GM19468 (cell line): ENCODE measurements around the gene LCE1C.

Experiments used
- ATAC-seq: cut with Tn5 transposase; IDR thresholded peaks from one replicate; pipeline ENCODE4 v1.9.1; 2021; ENCODE audit warnings: mild to moderate bottlenecking, moderate library complexity, moderate number of reproducible peaks; ENCODE audit not compliant: unreplicated experiment; ENCODE audit errors: extremely low read depth

The LCE1C gene, protein sequence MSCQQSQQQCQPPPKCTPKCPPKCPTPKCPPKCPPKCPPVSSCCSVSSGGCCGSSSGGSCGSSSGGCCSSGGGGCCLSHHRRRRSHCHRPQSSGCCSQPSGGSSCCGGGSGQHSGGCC

GRCh38 chr1:152806576-152806975 is at the start of gene LCE1C:
TSS of gene LCE1C (minus strand) at chr1:152806651. CDS start at chr1:152805478, 1,173 bp downstream.
- no peak for ATAC-seq

GRCh38 chr1:152855661-152856060 is 49.2 kb upstream of the LCE1C start:
- no peak for ATAC-seq

DNA sequence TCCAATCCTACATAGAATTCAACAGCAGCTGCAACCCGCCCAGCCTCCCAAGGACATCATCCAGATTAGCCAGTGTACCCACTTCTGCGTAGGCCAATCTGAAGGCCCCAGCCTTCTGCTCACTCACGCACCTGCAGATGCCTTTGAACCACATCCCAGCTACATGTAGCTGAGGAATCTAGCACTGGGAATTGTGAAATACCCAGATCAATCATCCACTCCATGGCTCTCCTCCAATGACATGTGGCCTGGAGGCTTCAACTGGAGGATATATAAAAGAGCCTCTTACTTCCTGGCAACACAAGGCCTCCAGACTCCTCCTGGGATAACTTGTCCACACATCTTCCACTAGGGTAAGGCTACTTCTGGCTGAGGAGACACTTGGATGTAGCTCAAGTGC is 36.1 kb upstream of the LCE1C start, which contains the start of gene LCE6A:
LCE6A (plus strand) TSS at position 301 of the 400 bp plus-strand sequence. CDS start 665 bp downstream, outside the sequence.
- ATAC-seq, result no peak

DNA sequence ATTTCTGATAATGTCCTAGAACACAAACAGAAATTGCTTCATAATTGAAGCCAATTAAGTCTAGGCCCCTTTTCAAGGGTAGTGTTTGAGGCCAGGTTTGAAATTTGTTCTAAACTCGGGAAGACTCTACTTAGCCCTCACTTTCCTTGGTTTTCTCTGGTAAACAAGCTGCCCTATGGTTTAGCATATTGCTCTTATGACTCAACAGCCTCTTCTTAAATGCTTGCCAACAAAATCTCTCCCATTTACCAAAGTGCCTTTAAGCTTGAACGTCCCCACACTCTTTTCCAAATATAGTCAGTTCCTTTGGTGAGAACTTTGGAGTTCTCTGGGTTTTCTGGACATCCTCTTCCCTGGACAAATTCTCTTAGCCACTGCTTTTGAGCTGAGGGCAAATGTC is 30.4 kb upstream of the LCE1C start:
- ATAC-seq, result no peak

DNA sequence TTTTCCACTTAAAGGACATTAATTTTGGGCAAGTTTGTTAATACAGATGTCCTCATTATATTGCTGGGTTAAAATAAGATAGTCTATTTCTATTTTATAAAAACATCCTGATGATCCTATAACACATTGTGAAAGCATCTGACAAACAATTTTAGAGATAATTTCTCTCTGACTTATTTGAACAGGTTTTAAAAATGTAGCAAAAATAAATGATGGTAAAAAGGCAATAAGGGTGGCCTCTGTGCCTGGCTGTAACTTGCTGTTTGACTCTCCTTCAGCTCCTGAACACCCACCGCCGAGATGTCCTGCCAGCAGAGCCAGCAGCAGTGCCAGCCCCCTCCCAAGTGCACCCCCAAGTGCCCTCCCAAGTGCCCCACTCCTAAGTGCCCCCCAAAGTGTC is 20.7 kb upstream of the LCE1C start, which contains the start of gene LCE1A:
LCE1A (plus strand) TSS at position 301 of the 400 bp plus-strand sequence; CDS start at position 301, 0 bp downstream.
- ATAC-seq, result no peak

GRCh38 chr1:152824964-152825363 is 18.5 kb upstream of the LCE1C start:
- ATAC-seq, result no peak

- no peak for ATAC-seq
These were observed 16.8 kb upstream of the LCE1C start for GRCh38 chr1:152823294-152823693.

- ATAC-seq, result no peak
These were observed 10.9 kb upstream of the LCE1C start for GRCh38 chr1:152817309-152817708.

DNA sequence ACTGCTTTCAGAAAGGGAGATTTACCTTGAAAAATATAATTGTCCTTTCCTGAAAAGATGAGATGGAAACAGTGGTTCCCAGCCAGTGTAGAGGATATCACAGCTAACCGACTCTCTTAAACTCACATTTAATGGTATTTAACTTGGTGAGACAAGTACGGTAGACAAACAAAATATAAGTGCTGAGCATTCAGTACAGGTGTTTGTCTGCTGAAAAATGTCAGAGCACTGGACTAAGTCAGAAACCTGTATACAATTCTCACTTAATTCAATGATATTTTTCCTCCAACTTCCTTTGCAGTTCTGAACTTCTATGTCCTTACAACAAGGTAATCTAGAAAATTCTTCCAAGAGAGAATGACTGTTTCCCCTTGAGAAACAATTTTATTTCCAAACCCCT is 5.2 kb upstream of the LCE1C start, which contains the start of gene LCE1B:
LCE1B (plus strand) TSS at position 301 of the 400 bp plus-strand sequence. CDS start 476 bp downstream, outside the sequence.
- no peak for ATAC-seq

GRCh38 chr1:152811050-152811449 is 4.6 kb upstream of the LCE1C start:
- no peak for ATAC-seq

DNA sequence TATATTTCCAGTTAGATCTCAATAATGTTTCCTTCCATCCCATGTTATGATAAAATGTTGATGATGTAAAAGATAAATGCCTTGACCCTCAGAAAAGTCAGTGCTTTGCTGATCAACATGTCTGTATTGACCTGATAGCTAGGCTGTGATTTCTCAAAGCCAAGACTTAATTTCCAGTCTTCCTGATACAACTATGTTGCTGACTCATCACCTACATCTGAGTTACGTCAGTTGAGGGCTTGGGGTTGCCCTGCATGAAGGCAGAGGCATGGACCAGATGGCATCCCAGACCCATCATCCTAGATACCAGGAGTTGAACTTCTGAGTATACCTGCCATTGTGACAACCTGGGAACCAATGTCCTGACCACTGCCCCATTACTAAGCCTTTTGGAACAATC is 5.1 kb downstream of the LCE1C start:
- ATAC-seq, result no peak

GRCh38 chr1:152796421-152796820 is 10.0 kb downstream of the LCE1C start, which contains the start of gene LCE1D:
TSS of gene LCE1D (plus strand) at chr1:152796721. CDS start at chr1:152797795, 1,074 bp downstream.
- ATAC-seq, result no peak

GRCh38 chr1:152795686-152796085 is 10.8 kb downstream of the LCE1C start:
- no peak for ATAC-seq

DNA sequence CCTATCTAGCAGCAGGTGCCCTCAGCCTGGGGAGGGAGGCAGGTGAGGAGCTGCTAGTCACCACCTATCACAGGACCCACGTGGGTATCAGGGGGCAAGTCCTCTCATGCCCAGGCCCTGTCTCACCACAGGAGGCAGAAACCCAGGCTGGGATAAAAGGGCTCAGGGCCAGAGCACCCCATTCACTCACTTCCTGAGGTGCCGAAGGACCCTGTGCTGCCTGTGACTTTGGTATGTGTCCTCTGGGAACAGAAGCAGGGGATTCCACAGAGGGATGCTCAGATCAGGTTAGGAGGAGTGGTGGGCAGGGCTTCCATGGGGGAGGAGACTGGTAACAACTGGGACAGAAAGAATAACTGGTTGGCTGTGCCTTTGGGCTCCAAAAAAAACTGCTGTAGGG is 20.4 kb downstream of the LCE1C start, which contains the start of gene LCE1E:
LCE1E (plus strand) TSS at position 181 of the 400 bp plus-strand sequence. CDS start 1,043 bp downstream, outside the sequence.
- ATAC-seq, result no peak

- ATAC-seq, result no peak
These were observed 23.4 kb downstream of the LCE1C start for GRCh38 chr1:152783095-152783494.

DNA sequence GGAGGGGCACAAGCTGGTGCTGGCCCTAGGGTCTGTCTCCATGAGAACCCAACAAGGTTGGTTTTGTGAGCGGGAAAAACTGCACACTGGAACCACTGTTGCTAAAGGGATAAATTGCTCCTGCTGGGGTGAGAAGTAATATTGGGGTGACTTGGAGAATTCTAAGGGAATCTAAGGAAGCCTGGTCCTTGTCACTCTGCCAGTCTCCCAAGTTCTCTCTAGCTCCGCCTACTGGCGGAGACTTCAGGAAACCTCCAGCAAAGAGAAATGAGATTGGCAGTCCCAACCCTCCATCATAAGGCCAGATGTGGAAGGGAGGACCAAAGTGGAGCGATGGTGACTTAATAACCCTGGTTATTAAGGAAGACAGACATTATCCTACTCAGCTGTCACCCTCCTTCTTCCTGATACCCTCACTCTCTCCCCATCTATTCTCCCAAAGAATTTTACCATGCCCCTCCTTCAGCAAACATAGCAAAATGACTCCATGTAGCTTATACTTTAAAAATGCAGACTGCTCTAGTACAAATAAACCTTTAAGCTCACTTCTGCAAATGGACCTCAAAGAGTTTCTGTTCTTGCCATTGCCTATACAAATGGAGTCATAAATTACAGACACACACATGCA is 28.8 kb downstream of the LCE1C start:
- ATAC-seq, result no peak

DNA sequence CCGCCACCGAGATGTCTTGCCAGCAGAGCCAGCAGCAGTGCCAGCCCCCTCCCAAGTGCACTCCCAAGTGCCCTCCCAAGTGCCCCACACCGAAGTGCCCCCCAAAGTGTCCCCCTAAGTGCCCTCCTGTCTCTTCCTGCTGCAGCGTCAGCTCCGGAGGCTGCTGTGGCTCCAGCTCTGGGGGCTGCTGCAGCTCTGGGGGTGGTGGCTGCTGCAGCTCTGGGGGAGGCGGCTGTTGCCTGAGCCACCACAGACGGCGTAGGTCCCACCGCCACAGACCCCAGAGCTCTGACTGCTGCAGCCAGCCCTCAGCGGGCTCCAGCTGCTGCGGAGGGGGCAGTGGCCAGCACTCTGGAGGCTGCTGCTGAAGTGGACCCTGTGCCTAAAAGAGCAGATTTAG is 30.1 kb downstream of the LCE1C start:
- ATAC-seq, result no peak

DNA sequence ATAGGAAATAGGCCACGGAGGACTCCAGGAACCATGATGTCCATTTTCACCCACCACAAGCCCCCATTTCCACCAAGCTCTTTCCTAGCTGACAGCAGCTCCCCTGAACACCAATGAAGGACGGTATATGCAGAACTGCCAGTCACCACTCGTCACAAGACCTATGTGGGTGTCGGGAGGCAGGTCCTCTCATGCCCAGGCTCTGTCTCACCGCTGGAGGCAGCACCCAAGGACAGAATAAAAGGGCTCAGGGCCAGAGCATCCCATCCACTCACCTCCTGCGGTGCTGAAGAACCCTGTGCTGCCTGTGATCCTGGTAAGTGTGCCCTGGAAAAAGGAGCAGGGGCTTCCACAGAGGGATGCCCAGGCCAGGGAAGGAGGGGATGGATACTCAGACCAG is 31.6 kb downstream of the LCE1C start, which contains the start of gene LCE1F:
LCE1F (plus strand) TSS at position 266 of the 400 bp plus-strand sequence. CDS start 1,232 bp downstream, outside the sequence.
- ATAC-seq, result no peak

DNA sequence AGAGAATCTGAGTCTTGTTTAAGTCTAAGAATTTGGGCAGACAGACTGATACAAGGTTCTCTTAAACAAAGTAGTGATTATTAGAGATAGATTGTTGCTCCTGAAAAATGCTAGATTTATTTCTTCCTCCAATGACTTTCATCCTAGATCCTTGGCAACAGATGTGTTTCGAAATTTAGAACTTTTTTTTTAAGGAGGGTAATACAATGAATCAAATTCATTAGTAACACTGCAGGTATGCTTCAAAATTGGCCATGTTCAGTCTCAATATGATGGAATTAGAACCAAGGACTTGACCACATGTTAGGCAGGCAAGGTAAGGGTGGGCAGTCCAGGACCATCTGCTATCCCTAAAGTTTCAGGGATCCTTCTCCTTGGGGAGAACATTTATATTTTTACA is 36.0 kb downstream of the LCE1C start:
- no peak for ATAC-seq

DNA sequence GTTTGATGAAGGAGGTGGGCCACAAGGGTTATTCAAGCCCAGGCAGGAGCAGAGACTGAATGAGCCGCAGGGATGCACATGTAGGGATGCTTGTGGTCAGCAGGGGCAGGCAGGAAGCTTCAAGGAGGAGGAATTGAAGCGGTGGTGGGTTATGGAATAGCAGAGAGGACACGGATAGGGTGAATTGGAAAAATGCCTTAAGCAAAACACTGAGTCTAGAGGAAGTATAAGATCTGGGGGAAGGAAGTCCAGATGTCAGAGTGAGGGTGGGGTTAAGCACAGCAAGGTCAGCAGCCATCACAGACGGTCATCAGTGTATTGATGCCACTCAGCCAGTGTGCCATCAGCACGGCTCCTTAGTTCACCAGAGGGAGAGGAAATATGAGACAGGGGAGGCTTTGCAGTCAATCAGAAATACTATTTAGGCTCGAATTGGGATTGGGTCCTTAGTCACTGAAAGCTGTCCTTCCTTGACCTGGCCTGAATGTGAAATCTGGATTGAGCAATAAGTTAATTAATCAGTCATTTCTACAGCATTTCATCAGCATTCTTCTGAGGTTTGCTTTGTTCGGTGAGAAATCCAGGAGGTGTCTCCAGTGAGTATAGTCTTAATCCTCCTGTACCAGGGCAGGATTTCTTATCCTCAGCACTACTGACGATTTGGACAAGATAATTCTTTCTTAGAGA is 37.5 kb downstream of the LCE1C start:
- no peak for ATAC-seq
